CD8-positive, alpha-beta memory T cell (primary cell): ENCODE results near the gene TSPAN33. TPM values are rescaled to one million over a fixed set of nuclear protein-coding genes. Genes with fewer than 3 reads are reported as not detected.
A peak's percentile ranks its signal among the peaks of the same experiment; 100 is the strongest.

Experiments
- CTCF ChIA-PET: fragments of 350-600 bp; sonication (Branson Sonifier 250); formaldehyde crosslinking; loops from one replicate; lab custom pipeline; 2021; ENCODE audit warnings: antibody characterized with exemption; lab: Charles Lee
- POLR2A ChIA-PET: fragments of 350-600 bp; sonication (Branson Sonifier 250); formaldehyde crosslinking; loops from one replicate; lab custom pipeline; 2021; ENCODE audit warnings: antibody characterized with exemption; lab: Charles Lee
- DNase-seq, 5 donors: peaks; one replicate each; pipeline versions ENCODE4 v3.0.0 to v3.0.0-alpha.2; 2020 to 2022; ENCODE audit warnings: mixed read lengths in 1 of 5
- H3K27ac ChIP-seq: one replicate; pipeline ENCODE4 v1.7.0; 2013; ENCODE audit warnings: low read depth, mild to moderate bottlenecking, low read length, moderate library complexity
- H3K27me3 ChIP-seq: 2 replicates; pipeline ENCODE4 v1.7.0; 2013; ENCODE audit warnings: low read length, mild to moderate bottlenecking; ENCODE audit not compliant: insufficient read depth, poor library complexity, severe bottlenecking
- H3K36me3 ChIP-seq: 2 replicates; pipeline ENCODE4 v1.7.0; 2013; ENCODE audit warnings: mild to moderate bottlenecking, low read length, moderate library complexity; ENCODE audit not compliant: insufficient read depth
- H3K4me1 ChIP-seq: 2 replicates; pipeline ENCODE4 v1.7.0; 2013; ENCODE audit warnings: mild to moderate bottlenecking, low read length, moderate library complexity; ENCODE audit not compliant: insufficient read depth
- H3K4me3 ChIP-seq: 2 replicates; pipeline ENCODE4 v1.7.0; 2013; ENCODE audit warnings: mild to moderate bottlenecking, low read length
- H3K9me3 ChIP-seq: 2 replicates; pipeline ENCODE4 v1.7.0; 2013; ENCODE audit warnings: mild to moderate bottlenecking, low read length
- H3K27ac Mint-ChIP-seq, 8 donors: one replicate each; pipeline ENCODE4 v1.8.0; 2020 to 2021; ENCODE audit warnings: mixed read lengths in 8 of 8, mild to moderate bottlenecking in 6 of 8, inconsistent platforms in 3 of 8, moderate library complexity in 3 of 8
- H3K27me3 Mint-ChIP-seq, 2 donors: one replicate each; pipeline ENCODE4 v1.8.0; 2020 to 2021; ENCODE audit warnings: mixed read lengths in 2 of 2, mild to moderate bottlenecking in 1 of 2, moderate library complexity in 1 of 2
- H3K36me3 Mint-ChIP-seq, 3 donors: one replicate each; pipeline ENCODE4 v1.8.0; 2020 to 2021; ENCODE audit warnings: mixed read lengths in 3 of 3, inconsistent platforms in 1 of 3, mild to moderate bottlenecking in 1 of 3
- H3K4me1 Mint-ChIP-seq, 3 donors: one replicate each; pipeline ENCODE4 v1.8.0; 2020 to 2021; ENCODE audit warnings: mixed read lengths in 3 of 3, inconsistent platforms in 1 of 3, mild to moderate bottlenecking in 1 of 3
- H3K4me3 Mint-ChIP-seq, 7 donors: one replicate each; pipeline ENCODE4 v1.8.0; 2020 to 2021; ENCODE audit warnings: mixed read lengths in 7 of 7, mild to moderate bottlenecking in 6 of 7, moderate library complexity in 4 of 7, inconsistent platforms in 2 of 7
- H3K9me3 Mint-ChIP-seq, 5 donors: one replicate each; pipeline ENCODE4 v1.8.0; 2020 to 2022; ENCODE audit warnings: mixed read lengths in 5 of 5, mild to moderate bottlenecking in 3 of 5, moderate library complexity in 2 of 5, inconsistent platforms in 1 of 5
- polyA plus RNA-seq: library from polyadenylated mRNA; unstranded; fragments of 300-500 nt; fragmentation: Illumina TruSeq; gene quantifications from one replicate; pipeline ENCODE4 v1.2.3, GENCODE V29; 2021
- total RNA-seq, 2 experiments: library from RNA; stranded (reverse); gene quantifications; one replicate each; pipeline ENCODE4 v1.2.3, GENCODE V29; 2021

Gene TSPAN33
- total and polyA plus RNA-seq, 3 experiments from 2014 or later, result 11.6 to 23.6 (median 23.2) TPM

DNA sequence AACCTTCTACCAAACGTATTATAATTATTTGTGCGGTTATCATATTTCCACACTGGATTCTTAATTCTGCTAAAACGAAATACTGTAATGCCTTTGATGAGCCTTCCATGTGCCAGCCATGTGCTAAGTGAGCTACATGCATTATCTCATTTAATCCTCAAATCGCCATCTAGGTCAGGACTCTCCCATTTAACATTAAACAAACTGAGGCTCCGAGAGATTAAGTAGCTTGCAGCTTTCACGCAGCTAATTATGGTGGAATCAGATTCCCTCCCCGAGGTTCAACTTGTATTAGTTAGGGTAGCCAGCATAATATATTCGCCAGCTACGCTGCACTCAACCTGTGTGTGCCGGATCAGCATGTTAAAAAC lies 798 bp upstream of the TSPAN33 start:
- H3K36me3 ChIP-seq, result no peaks in the 10 kb centered on the region
- H3K27me3 ChIP-seq, result peaks cover 7% of the 10 kb centered on the region
- H3K4me1 Mint-ChIP-seq, result peaks cover 19 to 24% (median 21%) of the 10 kb centered on the region in 3 donors
- H3K27ac ChIP-seq, result no peak overlapping the region
- H3K36me3 Mint-ChIP-seq, result peaks cover 0 to 2% (median 0%) of the 10 kb centered on the region in 3 donors
- CTCF ChIA-PET, result interaction anchor here (0.7 to 1.2 kb wide), 2 partner anchors 16 to 20 kb away, joined by 3 to 6 read pairs; no protein-coding TSS in a partner anchor
- no peaks in the 10 kb centered on the region for H3K9me3 ChIP-seq
- H3K9me3 Mint-ChIP-seq, result no peaks in the 10 kb centered on the region
- peaks cover 6 to 10% of the 10 kb centered on the region in 2 donors for H3K27me3 Mint-ChIP-seq
- no peak overlapping the region for H3K27ac Mint-ChIP-seq
- H3K4me1 ChIP-seq, result no peaks in the 10 kb centered on the region
- POLR2A ChIA-PET, result interaction anchor here (0.9 kb wide), 1 partner anchor 9 kb away, joined by 3 read pairs; no protein-coding TSS in a partner anchor
- peak overlapping the region; percentile 81 for H3K4me3 ChIP-seq
- no peak for DNase-seq
- H3K4me3 Mint-ChIP-seq, result peak overlapping the region; percentile 83 to 94 (median 91)

DNA sequence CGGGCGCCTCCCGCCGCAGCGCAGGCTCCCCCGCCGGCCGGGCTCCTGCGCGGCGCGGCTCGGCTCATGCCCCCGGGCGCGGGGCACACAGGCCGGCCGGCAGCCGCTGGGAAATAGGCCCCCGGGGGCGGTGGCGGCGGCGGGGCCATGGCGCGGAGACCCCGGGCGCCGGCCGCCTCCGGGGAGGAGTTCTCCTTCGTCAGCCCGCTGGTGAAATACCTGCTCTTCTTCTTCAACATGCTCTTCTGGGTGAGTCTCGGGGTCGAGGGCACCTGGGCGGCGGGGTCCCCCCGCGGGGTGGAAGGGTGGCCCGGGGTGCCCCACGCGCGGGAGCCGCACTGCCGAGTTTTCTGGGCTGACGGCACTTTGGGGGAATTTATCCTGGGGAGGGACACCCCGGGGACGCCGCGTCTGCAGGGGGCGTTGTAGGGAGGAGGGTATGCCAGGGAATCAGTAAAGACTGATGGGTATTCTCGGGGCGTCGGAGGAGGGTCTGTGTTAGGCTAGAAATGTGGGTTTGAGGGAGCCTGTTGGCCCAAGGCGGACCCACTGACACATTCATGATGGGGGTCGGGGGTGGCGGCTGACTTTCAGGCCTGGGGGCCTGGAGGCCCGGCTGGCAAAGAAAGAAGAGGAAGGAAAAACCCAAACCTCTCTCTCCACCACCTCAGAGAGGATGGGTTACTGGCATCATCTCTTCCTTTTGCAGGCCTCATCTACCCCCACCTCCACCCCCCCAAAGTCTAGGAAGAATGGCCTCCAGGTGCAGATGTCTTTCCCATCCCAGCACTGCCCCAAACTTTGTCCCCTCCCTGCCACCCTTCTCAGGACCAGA lies 544 bp downstream of the TSPAN33 start:
- Mint-ChIP-seq H3K27me3 (peaks cover 8 to 10% of the 10 kb centered on the region in 2 donors), H3K4me1 (peaks cover 19 to 24% (median 20%) of the 10 kb centered on the region in 3 donors), H3K27ac (peak overlapping the region in 2 of 8 donors; percentile 48 to 81), H3K9me3 (no peaks in the 10 kb centered on the region), H3K4me3 (peak overlapping the region; percentile 73 to 91 (median 84)), H3K36me3 (peaks cover 0 to 2% (median 0%) of the 10 kb centered on the region in 3 donors)
- no peaks in the 10 kb centered on the region for H3K4me1 ChIP-seq
- ChIA-PET POLR2A (no interaction called here), CTCF (interaction anchor here (0.9 kb wide), 1 partner anchor 28 kb away, joined by 3 read pairs; no protein-coding TSS in a partner anchor)
- H3K36me3 ChIP-seq, result no peaks in the 10 kb centered on the region
- no peaks in the 10 kb centered on the region for H3K9me3 ChIP-seq
- peak in 4 of 5 donors; percentile 15 to 55 (median 29) for DNase-seq
- H3K27me3 ChIP-seq, result peaks cover 7% of the 10 kb centered on the region
- H3K4me3 ChIP-seq, result peak overlapping the region; percentile 53
- no peak overlapping the region for H3K27ac ChIP-seq

DNA sequence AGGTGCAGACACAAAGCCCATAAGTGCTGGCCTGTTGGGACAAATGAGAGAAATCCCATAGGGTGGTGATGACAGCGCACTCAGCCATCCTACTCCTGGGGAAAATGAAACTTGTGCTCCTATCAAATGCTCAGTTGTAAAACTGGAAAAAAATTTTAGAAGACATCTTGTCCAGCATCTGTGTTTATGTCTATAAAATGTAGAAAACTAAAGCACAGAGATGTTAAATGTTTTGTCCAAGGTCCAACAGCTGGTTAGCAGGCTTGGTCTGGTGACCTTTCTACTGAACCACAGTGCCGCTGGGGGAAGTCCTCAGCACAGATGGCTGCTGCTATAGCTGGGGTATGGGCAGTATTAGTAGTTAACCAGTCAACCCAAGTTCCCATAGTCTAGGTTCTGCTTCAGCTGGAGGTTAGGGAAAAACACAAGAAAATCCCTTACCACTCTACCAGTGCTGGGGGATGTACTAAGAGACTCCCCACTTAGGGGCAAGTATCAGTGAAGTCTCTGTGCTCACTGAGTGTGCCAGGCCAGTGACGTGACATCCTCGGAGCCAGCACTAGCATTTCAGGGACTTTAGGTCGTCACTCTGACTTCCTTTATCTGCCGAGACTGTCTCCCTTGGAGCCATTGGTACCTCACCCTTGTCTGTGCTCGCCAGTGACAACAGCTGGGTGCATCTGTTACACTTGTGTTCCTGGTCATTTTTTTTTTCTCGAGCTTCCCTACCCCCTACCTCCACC lies 1.9 kb downstream of the TSPAN33 start:
- H3K27ac Mint-ChIP-seq, result no peak overlapping the region
- Histone ChIP-seq H3K9me3 (no peaks in the 10 kb centered on the region), H3K4me3 (no peak overlapping the region), H3K27me3 (peaks cover 7% of the 10 kb centered on the region), H3K27ac (no peak overlapping the region), H3K36me3 (no peaks in the 10 kb centered on the region), H3K4me1 (no peaks in the 10 kb centered on the region)
- CTCF ChIA-PET, result interaction anchor here (0.9 kb wide), 1 partner anchor 24 kb away, joined by 4 read pairs; no protein-coding TSS in a partner anchor
- POLR2A ChIA-PET, result no interaction called here
- no peaks in the 10 kb centered on the region for H3K9me3 Mint-ChIP-seq
- no peak for DNase-seq
- H3K4me3 Mint-ChIP-seq, result peak overlapping the region; percentile 13 to 87 (median 82)
- peaks cover 0 to 2% (median 0%) of the 10 kb centered on the region in 3 donors for H3K36me3 Mint-ChIP-seq
- H3K4me1 Mint-ChIP-seq, result peaks cover 19 to 24% (median 20%) of the 10 kb centered on the region in 3 donors
- H3K27me3 Mint-ChIP-seq, result peaks cover 8 to 10% of the 10 kb centered on the region in 2 donors

DNA sequence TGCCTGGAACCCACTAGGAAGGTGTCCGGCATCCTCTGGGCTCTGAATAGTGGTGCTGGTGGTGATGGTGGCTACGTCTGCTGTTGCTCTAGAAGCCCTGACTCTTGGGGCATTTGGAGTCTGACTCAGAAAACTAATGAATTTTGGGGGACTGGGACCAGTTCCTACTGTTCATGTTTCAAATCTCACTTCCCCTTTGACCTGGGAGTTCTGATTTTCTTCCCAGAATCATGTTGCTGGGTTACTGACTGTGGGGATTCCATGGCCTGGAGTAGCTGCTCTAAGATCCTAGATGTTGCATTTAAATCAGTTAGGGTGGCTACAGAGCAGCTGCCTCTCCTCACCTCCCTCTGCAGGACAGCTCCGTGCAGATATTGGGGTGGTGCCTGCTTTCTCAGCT lies 3.2 kb downstream of the TSPAN33 start:
- Mint-ChIP-seq H3K27me3 (peaks cover 8 to 10% of the 10 kb centered on the region in 2 donors), H3K9me3 (no peaks in the 10 kb centered on the region), H3K36me3 (peaks cover 0 to 2% (median 0%) of the 10 kb centered on the region in 3 donors), H3K27ac (no peak overlapping the region), H3K4me1 (peaks cover 19 to 24% (median 20%) of the 10 kb centered on the region in 3 donors), H3K4me3 (peak overlapping the region in 1 of 7 donors; percentile 38)
- H3K4me1 ChIP-seq, result no peaks in the 10 kb centered on the region
- H3K4me3 ChIP-seq, result no peak overlapping the region
- H3K36me3 ChIP-seq, result no peaks in the 10 kb centered on the region
- DNase-seq, result no peak
- H3K27me3 ChIP-seq, result peaks cover 7% of the 10 kb centered on the region
- POLR2A ChIA-PET, result no interaction called here
- no peaks in the 10 kb centered on the region for H3K9me3 ChIP-seq
- no peak overlapping the region for H3K27ac ChIP-seq
- CTCF ChIA-PET, result interaction anchor here (0.9 to 1.5 kb wide), 3 partner anchors 23 to 70 kb away, joined by 3 to 4 read pairs (median 4); no protein-coding TSS in a partner anchor

DNA sequence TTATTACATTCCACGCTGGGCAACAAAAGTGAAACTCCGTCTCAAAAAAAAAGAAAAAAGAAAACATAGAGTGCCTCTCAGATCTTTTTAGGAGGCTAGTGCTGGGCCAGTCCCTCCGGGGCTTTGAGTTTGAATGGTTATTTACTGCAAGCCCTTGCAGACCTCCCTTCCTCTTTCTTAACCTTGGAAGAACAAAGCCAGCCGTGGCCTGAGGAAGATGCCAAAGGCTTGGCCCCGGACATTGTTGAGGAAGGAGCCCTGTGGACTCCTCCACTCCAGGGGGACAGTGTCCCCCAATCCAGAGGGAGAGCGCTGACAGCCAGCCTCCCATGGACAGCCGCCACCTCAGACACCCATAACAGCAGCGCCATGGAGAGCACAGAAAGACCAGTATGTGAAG lies 5.0 kb downstream of the TSPAN33 start:
- Histone ChIP-seq H3K36me3 (no peaks in the 10 kb centered on the region), H3K27me3 (no peaks in the 10 kb centered on the region), H3K9me3 (no peaks in the 10 kb centered on the region), H3K27ac (no peak overlapping the region), H3K4me1 (no peaks in the 10 kb centered on the region), H3K4me3 (no peak overlapping the region)
- H3K36me3 Mint-ChIP-seq, result no peaks in the 10 kb centered on the region
- no peak overlapping the region for H3K27ac Mint-ChIP-seq
- ChIA-PET POLR2A (no interaction called here), CTCF (interaction anchor here (1.2 to 1.6 kb wide), 2 partner anchors 18 to 149 kb away, joined by 3 read pairs; no protein-coding TSS in a partner anchor)
- DNase-seq, result no peak
- peaks cover 0 to 2% of the 10 kb centered on the region in 2 donors for H3K27me3 Mint-ChIP-seq
- no peaks in the 10 kb centered on the region for H3K9me3 Mint-ChIP-seq
- no peak overlapping the region for H3K4me3 Mint-ChIP-seq
- peaks cover 11 to 14% (median 11%) of the 10 kb centered on the region in 3 donors for H3K4me1 Mint-ChIP-seq

DNA sequence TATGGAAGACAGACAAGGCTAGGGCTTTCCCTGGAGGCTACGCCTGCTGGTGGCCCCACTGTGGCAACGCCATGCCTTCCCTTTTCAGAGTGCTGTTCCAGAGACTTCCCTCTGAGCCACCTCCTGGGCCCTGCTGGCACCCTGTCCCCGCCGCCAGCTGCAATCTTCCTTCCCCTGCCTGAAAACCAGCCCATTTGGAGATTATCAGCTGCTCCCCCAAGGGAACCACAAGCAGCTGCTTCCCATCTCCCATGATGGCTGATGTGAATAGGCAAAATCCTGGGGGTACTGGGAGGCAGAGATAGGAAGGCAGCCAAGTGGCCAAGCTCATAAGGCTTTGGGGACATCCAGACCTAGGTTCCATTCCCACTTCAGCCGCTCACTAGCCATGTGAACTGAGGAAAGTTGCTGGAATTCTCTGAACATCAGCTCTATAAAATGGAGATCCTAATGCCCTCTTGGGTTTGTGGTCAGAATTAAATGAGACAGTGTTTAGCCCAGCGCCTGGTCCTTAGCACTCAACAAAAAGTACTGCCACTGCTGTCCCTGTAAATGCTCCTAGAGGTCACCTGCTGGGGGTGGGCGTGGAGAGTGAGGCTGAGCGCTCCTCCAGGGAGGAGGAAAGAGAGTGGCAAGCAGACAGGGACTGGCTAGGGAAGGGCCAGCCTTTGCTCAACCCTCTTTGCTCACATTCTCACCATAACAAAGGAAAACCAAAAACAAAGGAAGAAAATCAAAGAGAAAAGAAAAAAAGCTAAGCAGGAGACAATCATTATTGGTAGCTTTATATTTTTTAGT lies 5.9 kb downstream of the TSPAN33 start:
- ChIA-PET CTCF (interaction anchor here (0.8 to 2.1 kb wide), 4 partner anchors 14 to 148 kb away, joined by 3 to 12 read pairs (median 3); no protein-coding TSS in a partner anchor), POLR2A (interaction anchor here (0.6 kb wide), 1 partner anchor 579 kb away, joined by 3 read pairs; no protein-coding TSS in a partner anchor)
- H3K27me3 Mint-ChIP-seq, result peaks cover 0 to 2% of the 10 kb centered on the region in 2 donors

DNA sequence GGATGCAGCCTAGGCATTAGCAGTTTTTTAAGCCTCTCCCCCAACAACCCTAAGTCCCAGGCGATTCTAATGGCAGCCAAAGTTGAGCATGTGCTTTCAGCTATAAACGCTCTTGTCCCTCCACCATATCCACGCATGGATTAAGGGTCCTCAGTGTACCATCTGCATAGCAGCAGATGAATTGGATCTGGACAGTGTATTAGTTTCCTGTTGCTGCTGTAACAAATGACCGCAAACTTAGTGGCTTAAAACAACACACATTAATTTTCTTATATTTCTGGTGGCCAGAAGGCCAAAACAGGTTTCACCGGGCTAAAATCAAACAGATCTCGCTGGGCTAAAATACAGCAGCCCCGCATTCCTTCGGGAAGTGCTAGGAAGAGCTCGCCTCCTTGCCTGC lies 13.1 kb downstream of the TSPAN33 start:
- Histone ChIP-seq H3K27ac (no peak overlapping the region), H3K9me3 (no peaks in the 10 kb centered on the region), H3K27me3 (no peaks in the 10 kb centered on the region), H3K4me3 (no peak overlapping the region), H3K36me3 (no peaks in the 10 kb centered on the region), H3K4me1 (no peaks in the 10 kb centered on the region)
- no peaks in the 10 kb centered on the region for H3K36me3 Mint-ChIP-seq
- no peaks in the 10 kb centered on the region for H3K27me3 Mint-ChIP-seq
- H3K4me1 Mint-ChIP-seq, result no peaks in the 10 kb centered on the region
- CTCF ChIA-PET, result interaction anchor here (1.5 kb wide), 1 partner anchor 51 kb away, joined by 3 read pairs; no protein-coding TSS in a partner anchor
- H3K27ac Mint-ChIP-seq, result no peak overlapping the region
- DNase-seq, result no peak
- POLR2A ChIA-PET, result no interaction called here
- no peaks in the 10 kb centered on the region for H3K9me3 Mint-ChIP-seq
- no peak overlapping the region for H3K4me3 Mint-ChIP-seq

More for the DNA sequence above, 5.9 kb downstream of the TSPAN33 start:
- no peaks in the 10 kb centered on the region for H3K27me3 ChIP-seq
- H3K27ac ChIP-seq, result no peak overlapping the region
- Mint-ChIP-seq H3K4me1 (peaks cover 7 to 10% (median 8%) of the 10 kb centered on the region in 3 donors), H3K9me3 (no peaks in the 10 kb centered on the region), H3K27ac (peak overlapping the region in 1 of 8 donors; percentile 74), H3K36me3 (no peaks in the 10 kb centered on the region), H3K4me3 (no peak overlapping the region)
- no peaks in the 10 kb centered on the region for H3K36me3 ChIP-seq
- H3K4me3 ChIP-seq, result no peak overlapping the region
- DNase-seq, result no peak
- H3K9me3 ChIP-seq, result no peaks in the 10 kb centered on the region
- H3K4me1 ChIP-seq, result no peaks in the 10 kb centered on the region
